ENCODE data around the gene MATN4.

- no peak for TF ChIP-seq CTCF (IDR thresholded peaks at IDR 0.05; ENCODE audit: low read depth, low read length, poor library complexity, severe bottlenecking)
- no peak for TF ChIP-seq EZH2phosphoT487 (IDR thresholded peaks at IDR 0.05; ENCODE audit: borderline replicate concordance, low read length)
Observed at GRCh38 chr20:45269056-45269455, 39.0 kb downstream of the MATN4 start.
